AG09319 (cell line): ENCODE results near the gene CBFB.

Experiments used
- DNase-seq: peaks from one replicate; pipeline ENCODE4 v3.0.0-alpha.2; 2010; ENCODE audit warnings: low read depth; ENCODE audit errors: extremely low read depth
- CTCF ChIP-seq: IDR thresholded peaks from 2 replicates; pipeline ENCODE4 v1.5.1; 2011; ENCODE audit warnings: low read depth, mild to moderate bottlenecking, inconsistent platforms, low read length, moderate library complexity

The CBFB gene

DNA sequence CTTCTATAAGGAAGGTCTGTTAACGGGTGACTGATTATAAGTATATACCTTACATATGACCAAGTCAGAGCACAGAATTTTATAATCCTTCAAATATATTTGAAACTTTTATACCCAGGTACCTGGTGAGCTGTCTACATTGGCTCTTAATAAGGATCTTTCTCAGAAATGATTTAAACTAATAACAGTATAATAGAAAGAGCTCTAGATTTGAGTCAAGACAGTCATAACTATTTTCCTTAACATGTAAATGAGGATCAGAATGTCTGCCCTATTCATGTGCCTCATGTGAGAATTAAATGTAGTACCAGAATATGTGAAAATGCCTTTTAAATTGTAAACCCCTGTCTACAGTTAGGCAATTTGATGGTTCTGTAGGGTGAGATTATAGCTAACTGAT lies 14.5 kb downstream of the CBFB start:
- DNase-seq: no peak
- TF ChIP-seq CTCF: no peak

DNA sequence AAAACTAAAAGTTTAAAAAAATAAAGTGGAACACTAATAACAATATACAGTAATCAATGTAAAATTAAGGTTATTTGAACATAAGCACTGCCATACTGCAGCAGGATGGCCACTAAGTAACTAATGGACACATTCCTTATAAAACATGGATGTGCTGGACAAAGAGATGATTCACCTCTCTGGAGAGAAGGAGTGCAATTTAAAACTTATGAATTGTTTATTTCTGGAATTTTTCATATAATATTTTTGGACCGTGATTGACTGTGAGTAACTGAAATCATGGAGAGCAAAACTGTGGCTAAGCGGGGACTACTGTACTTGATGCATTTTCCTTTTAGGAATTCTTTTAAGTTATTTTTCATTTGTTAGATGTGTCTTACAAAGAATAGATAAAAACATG lies 21.8 kb downstream of the CBFB start:
- DNase-seq: no peak
- no peak for TF ChIP-seq CTCF

- DNase-seq: no peak
- no peak for TF ChIP-seq CTCF
These were observed 23.4 kb downstream of the CBFB start for GRCh38 chr16:67052399-67052798.

DNA sequence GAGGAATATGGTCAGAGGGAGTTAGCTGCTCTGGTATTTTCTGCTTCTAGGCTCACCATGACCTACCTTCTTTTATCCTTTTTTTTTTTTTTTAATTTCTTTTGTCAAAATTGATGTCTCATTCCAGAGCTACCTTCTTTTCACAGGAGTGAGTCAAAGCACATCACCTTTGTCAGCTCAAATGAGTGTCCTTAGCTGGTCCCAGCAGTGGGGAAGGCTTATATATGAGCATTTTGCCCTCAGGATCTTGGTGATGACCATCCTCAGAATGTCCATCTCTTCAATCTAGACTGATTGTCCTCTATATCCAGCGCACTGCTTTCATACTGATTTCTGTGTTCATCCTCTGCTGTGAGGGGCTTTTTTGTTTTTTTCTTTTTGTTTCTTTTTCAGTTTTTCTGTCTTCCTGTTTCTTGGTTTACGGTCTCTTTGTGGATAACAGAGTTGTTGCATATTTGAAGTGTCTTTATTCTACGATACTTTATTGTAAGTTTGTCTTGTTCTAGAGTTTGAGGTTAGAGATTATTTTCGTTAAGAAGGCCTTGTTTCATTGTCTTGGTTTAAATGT lies 24.9 kb downstream of the CBFB start:
- DNase-seq: no peak
- TF ChIP-seq CTCF: no peak

DNA sequence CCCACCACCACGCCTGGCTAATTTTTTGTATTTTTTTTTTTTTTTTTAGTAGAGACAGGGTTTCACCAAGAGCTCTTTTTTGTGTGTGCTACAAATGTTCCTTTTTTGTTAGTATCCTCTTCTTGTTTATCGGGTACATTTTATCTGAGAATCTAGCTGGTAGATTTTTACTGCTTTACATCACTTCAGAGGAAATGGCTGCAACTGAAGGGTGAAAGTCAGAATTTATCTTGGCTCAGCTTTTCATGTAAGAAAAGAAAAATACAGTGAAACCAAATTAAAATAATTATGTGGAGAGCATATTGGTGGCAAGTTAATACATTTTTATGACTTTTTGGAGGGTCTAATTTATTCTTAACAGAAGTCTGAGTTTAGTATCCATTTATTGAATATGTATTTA lies 26.0 kb downstream of the CBFB start:
- DNase-seq: no peak
- TF ChIP-seq CTCF: no peak

GRCh38 chr16:67055712-67056487 lies 27.0 kb downstream of the CBFB start:
- TF ChIP-seq CTCF: no peak
- peak; percentile 28 for DNase-seq

DNA sequence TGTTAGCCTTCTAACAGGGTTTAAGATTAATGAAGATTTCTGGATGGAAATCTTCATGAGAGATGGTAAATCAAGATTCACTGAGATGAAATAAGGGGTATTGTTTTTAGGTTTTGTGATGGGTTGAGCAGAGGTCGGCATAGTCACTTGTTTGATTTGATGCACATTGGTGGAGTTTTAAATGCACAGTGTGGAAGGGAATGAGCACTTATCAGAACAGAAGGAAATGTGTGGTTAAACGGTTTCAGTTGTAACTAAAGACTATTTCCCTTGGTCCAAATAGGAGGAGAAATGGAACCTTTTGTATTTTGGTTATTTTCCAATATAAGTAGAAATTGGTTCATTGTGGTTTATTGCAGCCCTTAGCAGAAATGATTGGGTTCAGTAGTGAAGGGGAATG lies 34.1 kb downstream of the CBFB start:
- TF ChIP-seq CTCF: no peak
- DNase-seq: no peak
